Coronary artery (tissue), 2 donors: ENCODE results near the gene MB21D2.

ENCODE experiments used
- DNase-seq: peaks from one replicate; pipeline ENCODE4 v3.0.0-alpha.2; 2017; ENCODE audit warnings: low spot score
- H3K27ac ChIP-seq, 2 donors: fragments of 200-600 bp; sonication (generic); one replicate each; pipeline ENCODE4 v1.5.1; 2016 to 2019
- H3K4me3 ChIP-seq: fragments of 200-600 bp; sonication (generic); 2 replicates; pipeline ENCODE4 v1.5.1; 2016; ENCODE audit warnings: mild to moderate bottlenecking, moderate library complexity
- TF ChIP-seq, protein P1 (sequence below): fragments of 200-600 bp; sonication (generic); IDR thresholded peaks from one replicate; pipeline ENCODE4 v1.5.1; 2019; ENCODE audit warnings: antibody characterized with exemption

Gene MB21D2

GRCh38 chr3:192931825-192932224, 14.2 kb upstream of the MB21D2 start:
- Histone ChIP-seq H3K4me3 (no peak overlapping the region), H3K27ac (no peak overlapping the region)
- TF ChIP-seq, protein P1, sequence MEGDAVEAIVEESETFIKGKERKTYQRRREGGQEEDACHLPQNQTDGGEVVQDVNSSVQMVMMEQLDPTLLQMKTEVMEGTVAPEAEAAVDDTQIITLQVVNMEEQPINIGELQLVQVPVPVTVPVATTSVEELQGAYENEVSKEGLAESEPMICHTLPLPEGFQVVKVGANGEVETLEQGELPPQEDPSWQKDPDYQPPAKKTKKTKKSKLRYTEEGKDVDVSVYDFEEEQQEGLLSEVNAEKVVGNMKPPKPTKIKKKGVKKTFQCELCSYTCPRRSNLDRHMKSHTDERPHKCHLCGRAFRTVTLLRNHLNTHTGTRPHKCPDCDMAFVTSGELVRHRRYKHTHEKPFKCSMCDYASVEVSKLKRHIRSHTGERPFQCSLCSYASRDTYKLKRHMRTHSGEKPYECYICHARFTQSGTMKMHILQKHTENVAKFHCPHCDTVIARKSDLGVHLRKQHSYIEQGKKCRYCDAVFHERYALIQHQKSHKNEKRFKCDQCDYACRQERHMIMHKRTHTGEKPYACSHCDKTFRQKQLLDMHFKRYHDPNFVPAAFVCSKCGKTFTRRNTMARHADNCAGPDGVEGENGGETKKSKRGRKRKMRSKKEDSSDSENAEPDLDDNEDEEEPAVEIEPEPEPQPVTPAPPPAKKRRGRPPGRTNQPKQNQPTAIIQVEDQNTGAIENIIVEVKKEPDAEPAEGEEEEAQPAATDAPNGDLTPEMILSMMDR, result no peak
- DNase-seq, result no peak

GRCh38 chr3:192930577-192930976, 12.9 kb upstream of the MB21D2 start:
- no peak for DNase-seq
- TF ChIP-seq, protein P1, result no peak
- Histone ChIP-seq H3K4me3 (no peak overlapping the region), H3K27ac (no peak overlapping the region)

GRCh38 chr3:192929755-192930547, 12.3 kb upstream of the MB21D2 start:
- TF ChIP-seq, protein P1, result no peak
- DNase-seq, result no peak
- Histone ChIP-seq H3K4me3 (no peak overlapping the region), H3K27ac (no peak overlapping the region)

GRCh38 chr3:192929146-192929545, 11.5 kb upstream of the MB21D2 start:
- Histone ChIP-seq H3K27ac (no peak overlapping the region), H3K4me3 (no peak overlapping the region)
- TF ChIP-seq, protein P1, result no peak
- DNase-seq, result no peak

- TF ChIP-seq, protein P1, result no peak
- Histone ChIP-seq H3K4me3 (no peak overlapping the region), H3K27ac (no peak overlapping the region)
- no peak for DNase-seq
These were observed 11.1 kb upstream of the MB21D2 start for GRCh38 chr3:192928720-192929119.

- H3K4me3 ChIP-seq, result no peak overlapping the region
- TF ChIP-seq, protein P1, result no peak
- no peak overlapping the region for H3K27ac ChIP-seq
- no peak for DNase-seq
These were observed 10.4 kb upstream of the MB21D2 start for GRCh38 chr3:192928016-192928415.

GRCh38 chr3:192927016-192927415, 9.4 kb upstream of the MB21D2 start:
- Histone ChIP-seq H3K4me3 (no peak overlapping the region), H3K27ac (no peak overlapping the region)
- TF ChIP-seq, protein P1, result no peak
- no peak for DNase-seq
